ENCODE data around the gene MYO10.
A peak's percentile ranks its signal among the peaks of the same experiment; 100 is the strongest.

MYO10 gene

GRCh38 chr5:16935231-16936149 lies 598 bp downstream of the MYO10 start:
- H3K9ac ChIP-seq (ENCODE audit: low read length): no peak overlapping the region
- H3K36me3 ChIP-seq (replicated peaks; ENCODE audit: low read depth, low read length): no peaks in the 10 kb centered on the region
- no peak overlapping the region for H3K4me2 ChIP-seq (ENCODE audit: low read length)
- no peak overlapping the region for H3K27ac ChIP-seq (ENCODE audit: low read length)
- no peaks in the 10 kb centered on the region for H3K79me2 ChIP-seq (ENCODE audit: low read length)
- peaks cover 11% of the 10 kb centered on the region for H3K27me3 ChIP-seq (ENCODE audit: low read depth, low read length)
- H3K4me1 ChIP-seq (ENCODE audit: low read length): no peaks in the 10 kb centered on the region
- TF ChIP-seq CTCF (IDR thresholded peaks at IDR 0.05; ENCODE audit: low read depth, low read length) (no peak), EZH2phosphoT487 (IDR thresholded peaks at IDR 0.05; ENCODE audit: low read depth) (no peak)
- no peaks in the 10 kb centered on the region for H4K20me1 ChIP-seq (ENCODE audit: insufficient read depth, low read length)
- no peaks in the 10 kb centered on the region for H3K9me3 ChIP-seq (ENCODE audit: insufficient read depth, low read length)
- no peak overlapping the region for H2AFZ ChIP-seq (ENCODE audit: low read depth, low read length)
- no peak overlapping the region for H3K4me3 ChIP-seq (ENCODE audit: low read length)

GRCh38 chr5:16934677-16935153 lies 1.4 kb downstream of the MYO10 start:
- no peaks in the 10 kb centered on the region for H3K79me2 ChIP-seq (ENCODE audit: low read length)
- H3K4me2 ChIP-seq (ENCODE audit: low read length): no peak overlapping the region
- no peak overlapping the region for H3K9ac ChIP-seq (ENCODE audit: low read length)
- no peak overlapping the region for H2AFZ ChIP-seq (ENCODE audit: low read depth, low read length)
- no peak for TF ChIP-seq EZH2phosphoT487 (IDR thresholded peaks at IDR 0.05; ENCODE audit: low read depth)
- TF ChIP-seq CTCF (IDR thresholded peaks at IDR 0.05; ENCODE audit: low read depth, low read length): no peak
- no peak overlapping the region for H3K4me3 ChIP-seq (ENCODE audit: low read length)
- no peaks in the 10 kb centered on the region for H3K4me1 ChIP-seq (ENCODE audit: low read length)
- no peaks in the 10 kb centered on the region for H3K36me3 ChIP-seq (replicated peaks; ENCODE audit: low read depth, low read length)
- H3K9me3 ChIP-seq (ENCODE audit: insufficient read depth, low read length): no peaks in the 10 kb centered on the region
- no peak overlapping the region for H3K27ac ChIP-seq (ENCODE audit: low read length)
- H4K20me1 ChIP-seq (ENCODE audit: insufficient read depth, low read length): no peaks in the 10 kb centered on the region
- peaks cover 11% of the 10 kb centered on the region for H3K27me3 ChIP-seq (ENCODE audit: low read depth, low read length)

- Histone ChIP-seq H2AFZ (ENCODE audit: low read depth, low read length) (no peak overlapping the region), H3K4me2 (ENCODE audit: low read length) (no peak overlapping the region), H3K27ac (ENCODE audit: low read length) (no peak overlapping the region), H3K4me1 (ENCODE audit: low read length) (no peaks in the 10 kb centered on the region), H3K36me3 (replicated peaks; ENCODE audit: low read depth, low read length) (no peaks in the 10 kb centered on the region), H3K9ac (ENCODE audit: low read length) (no peak overlapping the region), H3K4me3 (ENCODE audit: low read length) (no peak overlapping the region), H3K27me3 (ENCODE audit: low read depth, low read length) (peaks cover 8% of the 10 kb centered on the region; the same call in 1 of the 2 replicates), H3K79me2 (ENCODE audit: low read length) (no peaks in the 10 kb centered on the region), H4K20me1 (ENCODE audit: insufficient read depth, low read length) (no peaks in the 10 kb centered on the region), H3K9me3 (ENCODE audit: insufficient read depth, low read length) (no peaks in the 10 kb centered on the region)
- peak; percentile 57 for TF ChIP-seq CTCF (IDR thresholded peaks at IDR 0.05; ENCODE audit: low read depth, low read length)
- no peak for TF ChIP-seq EZH2phosphoT487 (IDR thresholded peaks at IDR 0.05; ENCODE audit: low read depth)
Observed at GRCh38 chr5:16934123-16934522, 2.0 kb downstream of the MYO10 start.

GRCh38 chr5:16933337-16933736 lies 2.8 kb downstream of the MYO10 start:
- Histone ChIP-seq H3K79me2 (ENCODE audit: low read length) (no peaks in the 10 kb centered on the region), H3K4me3 (ENCODE audit: low read length) (no peak overlapping the region), H3K4me2 (ENCODE audit: low read length) (no peak overlapping the region), H3K9ac (ENCODE audit: low read length) (no peak overlapping the region), H3K9me3 (ENCODE audit: insufficient read depth, low read length) (no peaks in the 10 kb centered on the region), H4K20me1 (ENCODE audit: insufficient read depth, low read length) (no peaks in the 10 kb centered on the region), H2AFZ (ENCODE audit: low read depth, low read length) (no peak overlapping the region), H3K36me3 (replicated peaks; ENCODE audit: low read depth, low read length) (no peaks in the 10 kb centered on the region), H3K4me1 (ENCODE audit: low read length) (no peaks in the 10 kb centered on the region), H3K27me3 (ENCODE audit: low read depth, low read length) (peaks cover 4% of the 10 kb centered on the region; the same call in 1 of the 2 replicates), H3K27ac (ENCODE audit: low read length) (no peak overlapping the region)
- no peak for TF ChIP-seq CTCF (IDR thresholded peaks at IDR 0.05; ENCODE audit: low read depth, low read length)
- TF ChIP-seq EZH2phosphoT487 (IDR thresholded peaks at IDR 0.05; ENCODE audit: low read depth): no peak

Data from OCI-LY3 (cell line).